ENCODE results near the gene FAM234B. TPM values are rescaled to one million over a fixed set of nuclear protein-coding genes. Genes with fewer than 3 reads are reported as not detected.

Gene FAM234B
- total RNA-seq, 2 experiments from 2014 or later, result 3.0 to 3.2 TPM

DNA sequence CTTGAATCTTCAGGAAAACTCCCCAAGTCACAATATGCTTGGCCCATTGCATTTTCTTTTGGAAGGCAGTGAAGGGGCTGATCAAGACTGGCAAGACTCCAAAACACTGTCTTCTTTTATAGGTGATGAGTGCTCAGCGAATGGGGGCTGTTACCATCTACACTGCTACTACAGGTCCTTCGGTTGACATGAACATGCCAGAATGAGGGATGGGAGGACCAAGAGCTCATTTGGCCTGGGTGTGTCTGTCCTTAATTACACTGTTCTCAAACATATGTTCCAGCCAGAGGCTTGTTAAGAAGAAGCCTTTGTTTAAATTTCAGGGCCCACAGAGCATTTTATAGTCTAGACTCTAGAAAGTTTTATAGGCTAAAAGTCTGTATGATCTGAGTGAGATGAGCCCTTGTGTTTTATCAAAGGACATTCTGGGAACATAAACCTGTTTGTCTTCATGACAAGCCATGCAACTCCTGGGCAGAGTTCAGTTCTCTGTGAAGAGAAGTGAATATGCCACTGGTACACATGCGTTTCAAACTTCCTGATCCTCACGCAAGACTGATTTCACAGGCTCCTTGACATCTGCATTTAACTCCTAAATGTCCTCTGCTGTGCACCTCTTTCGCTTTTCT is 4.7 kb upstream of the FAM234B start:
- Histone ChIP-seq H3K36me3 (ENCODE audit: insufficient read depth, low read length) (no peaks in the 10 kb centered on the region), H3K9me3 (ENCODE audit: control insufficient read depth in 1 of 2, insufficient read depth in 1 of 2, low read length in 2 of 2) (no peaks in the 10 kb centered on the region), H3K27me3 (ENCODE audit: control insufficient read depth in 1 of 2, insufficient read depth in 2 of 2, low read length in 2 of 2) (no peaks in the 10 kb centered on the region), H3K27ac (ENCODE audit: low read depth in 1 of 2, low read length in 2 of 2) (no peak overlapping the region), H3K4me1 (ENCODE audit: insufficient read depth, low read length) (peaks cover 6% of the 10 kb centered on the region), H3K4me3 (ENCODE audit: low read length) (no peak overlapping the region)
- ChIA-PET POLR2A (no interaction called here), CTCF (no interaction called here)
- H3K27me3 Mint-ChIP-seq, result no peaks in the 10 kb centered on the region
- intact Hi-C loops (cut with DNase I, micrococcal nuclease), result no loop called here
- no peaks in the 10 kb centered on the region for H3K4me1 Mint-ChIP-seq (ENCODE audit: low read depth)
- no peak overlapping the region for H3K4me3 Mint-ChIP-seq
- H3K27ac Mint-ChIP-seq, result no peak overlapping the region
- DNase-seq (no peak), ATAC-seq (ENCODE audit: poor library complexity) (no peak)
- TF ChIP-seq, protein P1, sequence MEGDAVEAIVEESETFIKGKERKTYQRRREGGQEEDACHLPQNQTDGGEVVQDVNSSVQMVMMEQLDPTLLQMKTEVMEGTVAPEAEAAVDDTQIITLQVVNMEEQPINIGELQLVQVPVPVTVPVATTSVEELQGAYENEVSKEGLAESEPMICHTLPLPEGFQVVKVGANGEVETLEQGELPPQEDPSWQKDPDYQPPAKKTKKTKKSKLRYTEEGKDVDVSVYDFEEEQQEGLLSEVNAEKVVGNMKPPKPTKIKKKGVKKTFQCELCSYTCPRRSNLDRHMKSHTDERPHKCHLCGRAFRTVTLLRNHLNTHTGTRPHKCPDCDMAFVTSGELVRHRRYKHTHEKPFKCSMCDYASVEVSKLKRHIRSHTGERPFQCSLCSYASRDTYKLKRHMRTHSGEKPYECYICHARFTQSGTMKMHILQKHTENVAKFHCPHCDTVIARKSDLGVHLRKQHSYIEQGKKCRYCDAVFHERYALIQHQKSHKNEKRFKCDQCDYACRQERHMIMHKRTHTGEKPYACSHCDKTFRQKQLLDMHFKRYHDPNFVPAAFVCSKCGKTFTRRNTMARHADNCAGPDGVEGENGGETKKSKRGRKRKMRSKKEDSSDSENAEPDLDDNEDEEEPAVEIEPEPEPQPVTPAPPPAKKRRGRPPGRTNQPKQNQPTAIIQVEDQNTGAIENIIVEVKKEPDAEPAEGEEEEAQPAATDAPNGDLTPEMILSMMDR (IDR thresholded peaks at IDR 0.05), result no peak
- H3K36me3 Mint-ChIP-seq (ENCODE audit: low read depth), result no peaks in the 10 kb centered on the region
- no peaks in the 10 kb centered on the region for H3K9me3 Mint-ChIP-seq

DNA sequence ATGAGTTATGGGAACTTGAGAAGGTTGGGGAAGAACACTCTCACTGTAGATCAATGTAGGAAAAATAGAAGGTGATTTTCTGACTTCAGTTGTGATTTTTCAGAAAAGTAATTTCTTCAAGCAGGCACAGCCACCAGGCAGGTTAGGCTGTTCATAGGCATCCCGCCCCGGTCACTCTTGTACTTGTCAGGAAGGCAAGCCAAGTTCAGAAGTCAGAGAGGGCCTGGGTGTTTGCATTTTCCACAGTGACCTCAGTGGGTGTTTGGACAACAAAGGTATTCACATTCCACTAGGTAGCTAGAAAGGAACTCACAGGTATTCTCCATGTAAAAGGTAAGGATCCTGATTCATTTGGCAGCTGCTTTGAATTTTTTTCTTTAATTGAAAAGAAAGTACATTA is 3.0 kb upstream of the FAM234B start:
- H3K36me3 Mint-ChIP-seq (ENCODE audit: low read depth), result no peaks in the 10 kb centered on the region
- no peak overlapping the region for H3K4me3 ChIP-seq (ENCODE audit: low read length)
- POLR2A ChIA-PET, result no interaction called here
- CTCF ChIA-PET, result no interaction called here
- no peak for ATAC-seq (ENCODE audit: poor library complexity)
- intact Hi-C loops (cut with DNase I, micrococcal nuclease), result loop anchor here in 1 of 2 experiments (2.0 kb wide), 1 partner anchor 38 kb away; no protein-coding TSS in a partner anchor
- H3K9me3 Mint-ChIP-seq, result no peaks in the 10 kb centered on the region
- no peak overlapping the region for H3K27ac ChIP-seq (ENCODE audit: low read depth in 1 of 2, low read length in 2 of 2)
- H3K4me1 Mint-ChIP-seq (ENCODE audit: low read depth), result peaks cover 14% of the 10 kb centered on the region
- H3K4me3 Mint-ChIP-seq, result peak overlapping the region; percentile 65
- no peaks in the 10 kb centered on the region for H3K36me3 ChIP-seq (ENCODE audit: insufficient read depth, low read length)
- no peak overlapping the region for H3K27ac Mint-ChIP-seq
- no peaks in the 10 kb centered on the region for H3K9me3 ChIP-seq (ENCODE audit: control insufficient read depth in 1 of 2, insufficient read depth in 1 of 2, low read length in 2 of 2)
- H3K4me1 ChIP-seq (ENCODE audit: insufficient read depth, low read length), result peaks cover 10% of the 10 kb centered on the region
- DNase-seq, result no peak
- H3K27me3 Mint-ChIP-seq, result no peaks in the 10 kb centered on the region
- no peaks in the 10 kb centered on the region for H3K27me3 ChIP-seq (ENCODE audit: control insufficient read depth in 1 of 2, insufficient read depth in 2 of 2, low read length in 2 of 2)
- TF ChIP-seq, protein P1 (IDR thresholded peaks at IDR 0.05), result no peak

- peak overlapping the region; percentile 92 for H3K4me3 Mint-ChIP-seq
- no peaks in the 10 kb centered on the region for H3K9me3 Mint-ChIP-seq
- H3K36me3 Mint-ChIP-seq (ENCODE audit: low read depth), result no peaks in the 10 kb centered on the region
- no peaks in the 10 kb centered on the region for H3K27me3 Mint-ChIP-seq
- Histone ChIP-seq H3K4me3 (ENCODE audit: low read length) (no peak overlapping the region), H3K27me3 (ENCODE audit: control insufficient read depth in 1 of 2, insufficient read depth in 2 of 2, low read length in 2 of 2) (no peaks in the 10 kb centered on the region), H3K4me1 (ENCODE audit: insufficient read depth, low read length) (peaks cover 10% of the 10 kb centered on the region), H3K27ac (ENCODE audit: low read depth in 1 of 2, low read length in 2 of 2) (no peak overlapping the region), H3K9me3 (ENCODE audit: control insufficient read depth in 1 of 2, insufficient read depth in 1 of 2, low read length in 2 of 2) (no peaks in the 10 kb centered on the region), H3K36me3 (ENCODE audit: insufficient read depth, low read length) (no peaks in the 10 kb centered on the region)
- no peak for ATAC-seq (ENCODE audit: poor library complexity)
- DNase-seq, result no peak
- intact Hi-C loops (cut with DNase I, micrococcal nuclease), result no loop called here
- ChIA-PET POLR2A (no interaction called here), CTCF (interaction anchor here (2.2 kb wide), 1 partner anchor 170 kb away, joined by 9 read pairs; no protein-coding TSS in a partner anchor)
- H3K27ac Mint-ChIP-seq, result no peak overlapping the region
- TF ChIP-seq, protein P1 (IDR thresholded peaks at IDR 0.05), result no peak
- peaks cover 14% of the 10 kb centered on the region for H3K4me1 Mint-ChIP-seq (ENCODE audit: low read depth)
These were observed 1.4 kb upstream of the FAM234B start for GRCh38 chr12:13042666-13043230.
